ENCODE measurements around the gene TIMP2.
"Not testable (repeated sequence)": the region's sequence is repeated elsewhere in the genome, so short reads cannot be mapped to it uniquely, and the experiment has no call there.

TIMP2 gene

DNA sequence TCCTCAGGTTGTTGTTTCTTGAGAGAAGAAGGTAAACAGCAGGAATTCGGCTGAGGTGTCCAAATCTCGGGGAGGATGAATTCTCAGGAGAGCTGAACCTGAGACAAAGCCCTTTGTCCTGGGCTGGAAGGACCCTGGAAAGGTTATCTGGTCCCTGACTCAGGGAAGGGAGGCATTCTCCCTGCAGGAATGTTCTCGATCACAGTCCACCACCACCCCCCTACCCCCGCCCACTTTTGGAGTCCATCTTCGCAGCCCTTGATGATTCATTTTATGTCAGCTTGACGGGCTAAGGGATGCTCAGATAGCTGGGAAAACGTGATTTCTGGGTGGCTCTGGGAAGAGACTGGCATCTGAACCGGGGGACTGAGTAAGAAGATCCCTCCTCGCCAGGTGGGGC, 20.8 kb downstream of the TIMP2 start:
- no peak for DNase-seq (ENCODE audit: low spot score)

DNA sequence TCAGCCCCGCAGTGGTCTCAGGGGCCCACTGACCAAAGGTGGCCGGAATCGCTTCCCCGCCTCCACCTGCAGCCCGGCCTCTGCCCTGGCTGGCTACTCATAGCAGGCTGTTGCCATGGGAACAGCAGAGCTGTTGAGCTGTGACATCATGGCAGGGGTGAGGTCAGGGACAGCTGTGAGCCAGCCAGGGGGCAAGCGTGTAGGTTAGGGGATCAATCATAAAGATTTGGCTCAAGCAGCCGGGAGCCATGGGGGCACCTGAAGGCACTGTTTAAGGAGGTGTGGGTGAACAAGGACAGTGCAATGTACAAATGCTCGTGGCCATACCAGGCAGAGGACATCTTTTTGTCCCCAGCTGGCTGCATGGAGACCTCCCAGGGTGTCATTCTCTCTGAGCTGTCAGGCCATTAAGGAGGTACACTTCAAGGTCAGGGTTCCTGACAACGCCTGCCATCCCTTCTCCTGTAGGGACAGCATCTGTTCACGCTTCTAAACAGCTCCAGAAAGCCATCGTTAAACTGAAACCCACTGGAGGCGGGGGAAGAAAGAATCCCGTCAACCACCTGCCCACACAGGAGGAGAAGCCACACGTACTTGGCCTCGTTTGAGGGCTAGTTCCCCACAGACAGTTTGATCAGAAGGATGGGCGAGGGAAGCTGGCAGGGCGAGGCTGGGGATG, 21.9 kb downstream of the TIMP2 start, which contains the start of gene CEP295NL:
Gene CEP295NL (minus strand): TSS at position 101 of the 679 bp plus-strand sequence. CDS start 1,373 bp downstream, outside the sequence.
- no peak for DNase-seq (ENCODE audit: low spot score)

GRCh38 chr17:78902231-78902630, 23.0 kb downstream of the TIMP2 start:
- DNase-seq (ENCODE audit: low spot score) = not testable (repeated sequence)

DNA sequence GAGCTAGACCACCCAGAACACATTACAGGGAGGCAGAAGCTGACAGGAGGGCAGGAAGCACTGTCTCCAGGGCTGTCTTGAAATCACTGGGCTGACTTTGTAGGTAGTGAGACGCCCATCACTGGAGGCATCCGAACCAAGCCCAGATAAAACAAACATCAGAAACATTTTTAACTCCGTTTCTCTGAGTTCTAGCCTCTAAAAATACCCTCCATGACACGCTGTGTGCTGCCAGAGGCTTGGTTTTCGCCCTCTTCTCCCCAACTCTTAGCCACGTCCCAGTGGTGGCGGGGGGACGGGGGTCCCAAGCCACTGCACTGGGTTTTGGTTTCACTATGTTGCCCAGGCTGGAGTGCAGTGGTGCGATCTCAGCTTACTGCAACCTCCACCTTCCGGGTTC, 23.4 kb downstream of the TIMP2 start:
- no peak for DNase-seq (ENCODE audit: low spot score)

- no peak for DNase-seq (ENCODE audit: low spot score)
Measured at GRCh38 chr17:78900816-78901215, 24.4 kb downstream of the TIMP2 start.

GRCh38 chr17:78899361-78900260, 25.6 kb downstream of the TIMP2 start:
- peak; percentile 93 for DNase-seq (ENCODE audit: low spot score)

DNA sequence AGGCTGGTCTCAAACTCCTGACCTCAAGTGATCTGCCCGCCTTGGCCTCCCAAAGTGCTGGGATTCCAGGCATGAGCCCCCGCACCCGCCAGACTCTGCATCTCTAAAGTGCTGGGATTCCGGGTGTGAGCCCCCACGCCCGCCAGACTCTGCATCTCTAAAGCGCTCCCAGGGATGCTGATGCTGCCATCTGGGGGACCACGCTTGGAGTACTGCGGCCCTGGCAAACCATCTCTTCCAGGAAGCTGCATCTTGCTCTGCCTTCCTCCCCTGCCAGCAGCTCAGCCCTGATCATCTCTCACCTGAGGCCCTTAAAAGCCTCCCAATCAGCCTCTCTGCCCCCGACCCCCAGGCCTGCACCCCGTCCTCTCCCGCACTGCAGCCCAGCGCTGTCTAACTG, 26.2 kb downstream of the TIMP2 start:
- no peak for DNase-seq (ENCODE audit: low spot score)

- DNase-seq (ENCODE audit: low spot score) = no peak
Measured at GRCh38 chr17:78898075-78898836, 26.9 kb downstream of the TIMP2 start.

DNA sequence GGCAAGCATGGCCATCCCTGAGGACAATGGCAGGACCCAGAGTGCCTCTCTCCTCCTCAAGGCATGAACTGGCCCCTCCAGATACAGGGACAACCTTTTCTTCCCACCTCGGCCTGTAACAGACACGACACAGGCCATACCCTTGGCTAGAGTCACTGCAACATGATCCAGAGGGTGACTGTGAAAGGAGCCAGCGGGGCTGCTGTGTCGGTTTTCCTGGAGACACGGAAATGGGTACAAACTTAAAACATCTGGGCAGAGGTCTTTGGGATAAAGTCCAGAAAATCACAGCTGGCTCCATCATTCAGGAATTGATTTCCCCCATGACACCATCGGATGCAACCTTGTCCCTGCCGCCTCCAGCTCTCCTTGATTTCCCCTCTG, 27.5 kb downstream of the TIMP2 start:
- no peak for DNase-seq (ENCODE audit: low spot score)

GRCh38 chr17:78896834-78897663, 28.1 kb downstream of the TIMP2 start:
- DNase-seq (ENCODE audit: low spot score) = no peak

DNA sequence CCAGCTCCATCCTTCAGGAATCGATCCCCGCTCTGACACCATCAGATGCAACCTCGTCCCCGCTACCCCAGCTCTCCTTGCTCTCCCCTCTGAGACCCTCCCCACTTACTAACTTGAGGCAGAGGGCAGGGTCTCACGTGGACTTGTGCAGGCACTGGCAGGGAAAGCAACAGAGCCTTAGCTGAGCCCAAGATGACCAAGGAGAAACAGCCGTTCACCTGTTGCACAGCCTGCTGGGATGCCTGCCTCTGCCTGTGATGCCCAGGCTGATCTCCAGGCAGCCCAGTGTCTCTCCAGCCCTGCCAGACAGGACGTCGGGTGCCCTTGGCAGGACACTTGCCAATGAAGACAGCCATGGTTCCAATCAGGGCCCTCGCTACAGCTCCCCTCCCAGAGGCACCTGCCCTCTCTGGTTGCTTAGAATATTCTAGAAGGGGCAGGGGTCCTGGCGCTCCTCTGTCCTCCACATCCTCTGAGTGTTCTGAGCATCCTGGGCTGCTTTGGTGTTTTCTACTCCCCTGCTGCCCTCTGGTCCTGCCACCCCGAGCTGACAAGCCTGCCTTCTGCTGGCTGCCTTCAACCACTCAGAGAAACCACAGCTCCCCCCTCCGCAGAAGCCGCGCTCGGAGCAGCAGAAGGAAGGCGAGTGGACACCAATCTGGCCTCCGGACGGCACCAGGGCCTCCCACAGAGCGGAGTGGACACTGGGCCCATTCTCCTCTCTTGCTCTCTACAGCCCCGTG, 28.9 kb downstream of the TIMP2 start:
- DNase-seq (ENCODE audit: low spot score) = no peak

- DNase-seq (ENCODE audit: low spot score) = no peak
Measured at GRCh38 chr17:78895322-78895721, 29.9 kb downstream of the TIMP2 start.

DNA sequence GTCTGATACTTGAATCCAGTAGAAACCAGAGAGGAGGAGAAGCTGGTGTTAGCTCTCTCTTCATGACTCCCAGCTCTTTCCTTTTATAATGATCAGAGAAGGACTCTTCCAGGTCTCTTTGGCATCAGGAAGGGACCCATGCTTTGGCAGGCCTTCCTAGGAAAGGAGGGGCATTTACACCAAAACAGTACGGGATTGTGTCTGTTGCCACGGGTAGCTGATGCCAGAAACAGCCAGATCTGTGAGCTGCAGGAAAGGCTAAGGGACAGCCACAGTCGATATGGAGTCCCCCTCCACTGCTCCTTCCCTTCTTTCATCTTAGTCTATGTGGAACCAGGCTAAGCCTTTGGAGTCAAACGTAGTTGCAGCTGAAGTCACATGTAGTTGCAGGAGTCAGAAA, 31.5 kb downstream of the TIMP2 start:
- no peak for DNase-seq (ENCODE audit: low spot score)

GRCh38 chr17:78892936-78893379, 32.2 kb downstream of the TIMP2 start:
- no peak for DNase-seq (ENCODE audit: low spot score)

GRCh38 chr17:78892520-78892919, 32.7 kb downstream of the TIMP2 start:
- DNase-seq (ENCODE audit: low spot score) = no peak

- DNase-seq (ENCODE audit: low spot score) = no peak
Measured at GRCh38 chr17:78892062-78892456, 33.1 kb downstream of the TIMP2 start.

GRCh38 chr17:78891406-78892061, 33.7 kb downstream of the TIMP2 start:
- DNase-seq (ENCODE audit: low spot score) = no peak

GRCh38 chr17:78890498-78890897, 34.7 kb downstream of the TIMP2 start:
- no peak for DNase-seq (ENCODE audit: low spot score)

- not testable (repeated sequence) for DNase-seq (ENCODE audit: low spot score)
Measured at GRCh38 chr17:78890096-78890495, 35.1 kb downstream of the TIMP2 start.

GRCh38 chr17:78889531-78889930, 35.7 kb downstream of the TIMP2 start:
- DNase-seq (ENCODE audit: low spot score) = no peak
